Nephron (organoid): ENCODE results near the gene CCR4.

Source experiments
- H3K27ac Mint-ChIP-seq, 3 experiments: 2 replicates each; pipeline ENCODE4 v1.8.0; 2020; ENCODE audit warnings: mixed read lengths in 3 of 3, mild to moderate bottlenecking in 2 of 3, moderate library complexity in 1 of 3
- H3K27me3 Mint-ChIP-seq: 2 replicates; pipeline ENCODE4 v1.8.0; 2021; ENCODE audit warnings: low read depth, mild to moderate bottlenecking, moderate library complexity, mixed read lengths
- H3K36me3 Mint-ChIP-seq: 2 replicates; pipeline ENCODE4 v1.8.0; 2020; ENCODE audit warnings: low read depth, mixed read lengths
- H3K4me1 Mint-ChIP-seq: 2 replicates; pipeline ENCODE4 v1.8.0; 2020; ENCODE audit warnings: mixed read lengths
- H3K4me3 Mint-ChIP-seq, 3 experiments: 2 replicates each; pipeline ENCODE4 v1.8.0; 2020; ENCODE audit warnings: mild to moderate bottlenecking in 3 of 3, mixed read lengths in 3 of 3, moderate library complexity in 2 of 3
- H3K9me3 Mint-ChIP-seq: 2 replicates; pipeline ENCODE4 v1.8.0; 2020; ENCODE audit warnings: mixed read lengths
- TF ChIP-seq, protein P1 (sequence below), 3 experiments: fragments of 200-600 bp; sonication (generic); IDR thresholded peaks; one replicate each; pipeline ENCODE4 v1.5.0; 2021; ENCODE audit warnings: antibody characterized with exemption in 3 of 3; ENCODE audit not compliant: unreplicated experiment in 3 of 3

The CCR4 gene

DNA sequence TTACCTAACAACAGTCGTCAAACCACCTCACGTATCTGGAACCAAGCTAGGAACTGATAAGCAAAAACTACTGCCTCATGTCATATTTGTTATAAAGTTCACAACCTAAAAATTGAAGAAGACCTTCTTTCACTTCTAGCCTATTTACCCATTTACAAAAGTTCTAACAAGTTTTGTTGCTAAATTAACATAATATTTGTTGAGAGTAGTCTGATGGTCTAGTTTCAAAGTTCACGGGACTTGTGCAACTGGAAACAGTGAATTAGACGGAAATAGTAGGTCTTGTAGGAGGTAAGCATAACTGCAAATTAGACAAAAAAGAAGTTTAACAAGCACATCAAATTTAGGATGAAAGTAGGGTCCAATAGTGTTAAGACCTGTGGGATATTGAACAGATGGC lies 51.9 kb downstream of the CCR4 start:
- no peak overlapping the region for H3K27ac Mint-ChIP-seq
- no peaks in the 10 kb centered on the region for H3K9me3 Mint-ChIP-seq
- H3K4me3 Mint-ChIP-seq = no peak overlapping the region
- H3K36me3 Mint-ChIP-seq = peaks cover 36% of the 10 kb centered on the region
- TF ChIP-seq, protein P1, sequence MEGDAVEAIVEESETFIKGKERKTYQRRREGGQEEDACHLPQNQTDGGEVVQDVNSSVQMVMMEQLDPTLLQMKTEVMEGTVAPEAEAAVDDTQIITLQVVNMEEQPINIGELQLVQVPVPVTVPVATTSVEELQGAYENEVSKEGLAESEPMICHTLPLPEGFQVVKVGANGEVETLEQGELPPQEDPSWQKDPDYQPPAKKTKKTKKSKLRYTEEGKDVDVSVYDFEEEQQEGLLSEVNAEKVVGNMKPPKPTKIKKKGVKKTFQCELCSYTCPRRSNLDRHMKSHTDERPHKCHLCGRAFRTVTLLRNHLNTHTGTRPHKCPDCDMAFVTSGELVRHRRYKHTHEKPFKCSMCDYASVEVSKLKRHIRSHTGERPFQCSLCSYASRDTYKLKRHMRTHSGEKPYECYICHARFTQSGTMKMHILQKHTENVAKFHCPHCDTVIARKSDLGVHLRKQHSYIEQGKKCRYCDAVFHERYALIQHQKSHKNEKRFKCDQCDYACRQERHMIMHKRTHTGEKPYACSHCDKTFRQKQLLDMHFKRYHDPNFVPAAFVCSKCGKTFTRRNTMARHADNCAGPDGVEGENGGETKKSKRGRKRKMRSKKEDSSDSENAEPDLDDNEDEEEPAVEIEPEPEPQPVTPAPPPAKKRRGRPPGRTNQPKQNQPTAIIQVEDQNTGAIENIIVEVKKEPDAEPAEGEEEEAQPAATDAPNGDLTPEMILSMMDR (IDR thresholded peaks at IDR 0.05; ENCODE audit: unreplicated experiment in 3 of 3) = no peak
- peaks cover 4% of the 10 kb centered on the region for H3K4me1 Mint-ChIP-seq
- peaks cover 4% of the 10 kb centered on the region for H3K27me3 Mint-ChIP-seq

DNA sequence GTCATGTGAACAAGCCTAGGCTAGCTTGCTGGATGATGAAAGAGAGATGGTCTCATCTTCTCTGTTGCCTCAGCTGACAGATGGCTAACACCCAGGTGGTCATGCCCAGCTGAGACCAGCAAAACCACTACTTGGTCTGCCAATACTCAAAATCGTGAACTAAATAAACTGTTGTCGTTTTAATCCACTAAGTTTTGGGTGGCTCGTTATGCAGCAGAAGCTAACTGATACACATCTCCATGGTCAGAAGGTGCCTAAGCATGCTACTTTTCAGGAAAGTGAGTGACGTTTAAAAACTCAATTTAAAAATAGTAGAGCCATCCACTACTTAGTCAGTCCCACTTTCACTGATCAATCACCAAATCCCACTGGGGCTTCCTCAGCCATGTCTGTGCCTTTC lies 52.8 kb downstream of the CCR4 start:
- no peak overlapping the region for H3K27ac Mint-ChIP-seq
- H3K4me1 Mint-ChIP-seq = peaks cover 4% of the 10 kb centered on the region
- peaks cover 4% of the 10 kb centered on the region for H3K27me3 Mint-ChIP-seq
- peaks cover 33% of the 10 kb centered on the region for H3K36me3 Mint-ChIP-seq
- H3K4me3 Mint-ChIP-seq = no peak overlapping the region
- TF ChIP-seq, protein P1 (IDR thresholded peaks at IDR 0.05; ENCODE audit: unreplicated experiment in 3 of 3) = no peak
- H3K9me3 Mint-ChIP-seq = no peaks in the 10 kb centered on the region

- Mint-ChIP-seq H3K27me3 (peaks cover 4% of the 10 kb centered on the region), H3K36me3 (peaks cover 40% of the 10 kb centered on the region)
These were observed 53.5 kb downstream of the CCR4 start for GRCh38 chr3:33004961-33005360.

More at GRCh38 chr3:33004961-33005360, 53.5 kb downstream of the CCR4 start:
- Mint-ChIP-seq H3K27ac (no peak overlapping the region), H3K9me3 (peaks cover under 1% of the 10 kb centered on the region), H3K4me3 (no peak overlapping the region), H3K4me1 (peaks cover 4% of the 10 kb centered on the region)
- TF ChIP-seq, protein P1 (IDR thresholded peaks at IDR 0.05; ENCODE audit: unreplicated experiment in 3 of 3) = no peak
